KOPT-K1 (cell line): ENCODE results near the gene LCN2.

Source experiments
- H3K27ac ChIP-seq: fragments of 200-600 bp; sonication (generic); 2 replicates; pipeline ENCODE4 v1.5.1; 2016; ENCODE audit warnings: antibody characterized with exemption, mild to moderate bottlenecking, low read depth, low read length; ENCODE audit not compliant: poor library complexity, severe bottlenecking
- H3K36me3 ChIP-seq: fragments of 200-600 bp; sonication (generic); 2 replicates; pipeline ENCODE4 v1.5.1; 2017; ENCODE audit warnings: antibody characterized with exemption, mild to moderate bottlenecking, low read length, moderate library complexity; ENCODE audit not compliant: insufficient read depth
- H3K9me3 ChIP-seq: fragments of 200-600 bp; sonication (generic); 2 replicates; pipeline ENCODE4 v1.5.1; 2017; ENCODE audit warnings: antibody characterized with exemption, low read length, mild to moderate bottlenecking; ENCODE audit not compliant: insufficient read depth, poor library complexity, severe bottlenecking

The LCN2 gene

DNA sequence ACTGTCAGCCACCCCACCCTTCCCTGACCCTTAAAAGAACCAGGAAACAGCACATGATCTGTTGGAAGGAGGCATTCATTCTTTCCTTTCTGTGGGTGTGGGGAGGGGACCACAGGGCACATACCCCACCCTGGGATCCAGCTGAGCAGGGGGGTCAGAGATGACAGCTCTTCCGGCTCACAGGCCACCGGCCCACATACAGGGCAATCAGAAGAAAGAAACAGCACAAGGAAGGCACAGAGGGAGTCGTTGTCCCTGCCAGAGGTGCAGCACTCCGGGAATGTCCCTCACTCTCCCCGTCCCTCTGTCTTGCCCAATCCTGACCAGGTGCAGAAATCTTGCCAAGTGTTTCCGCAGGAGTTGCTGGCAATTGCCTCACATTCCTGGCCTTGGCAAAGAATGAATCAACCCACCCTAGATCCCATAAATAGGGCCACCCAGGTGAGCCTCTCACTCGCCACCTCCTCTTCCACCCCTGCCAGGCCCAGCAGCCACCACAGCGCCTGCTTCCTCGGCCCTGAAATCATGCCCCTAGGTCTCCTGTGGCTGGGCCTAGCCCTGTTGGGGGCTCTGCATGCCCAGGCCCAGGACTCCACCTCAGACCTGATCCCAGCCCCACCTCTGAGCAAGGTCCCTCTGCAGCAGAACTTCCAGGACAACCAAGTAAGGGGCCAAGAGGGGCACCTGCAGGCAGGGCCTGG is at the start of gene LCN2:
Gene LCN2 (plus strand): TSS at position 453 of the 701 bp plus-strand sequence. CDS start 73 bp downstream, at position 526.
- H3K9me3 ChIP-seq, result no peaks in the 10 kb centered on the region
- H3K27ac ChIP-seq, result no peak within 1 kb of the TSS
- H3K36me3 ChIP-seq, result no peaks in the 10 kb centered on the region

- H3K9me3 ChIP-seq, result no peaks in the 10 kb centered on the region
- peaks cover 64% of the 10 kb centered on the region for H3K36me3 ChIP-seq
- H3K27ac ChIP-seq, result peak overlapping the region; percentile 99
Observed at GRCh38 chr9:128099932-128100491, 49.2 kb upstream of the LCN2 start.

- Histone ChIP-seq H3K27ac (peak overlapping the region; percentile 99), H3K9me3 (no peaks in the 10 kb centered on the region), H3K36me3 (peaks cover 65% of the 10 kb centered on the region)
Observed at GRCh38 chr9:128100581-128100980, 48.7 kb upstream of the LCN2 start.

DNA sequence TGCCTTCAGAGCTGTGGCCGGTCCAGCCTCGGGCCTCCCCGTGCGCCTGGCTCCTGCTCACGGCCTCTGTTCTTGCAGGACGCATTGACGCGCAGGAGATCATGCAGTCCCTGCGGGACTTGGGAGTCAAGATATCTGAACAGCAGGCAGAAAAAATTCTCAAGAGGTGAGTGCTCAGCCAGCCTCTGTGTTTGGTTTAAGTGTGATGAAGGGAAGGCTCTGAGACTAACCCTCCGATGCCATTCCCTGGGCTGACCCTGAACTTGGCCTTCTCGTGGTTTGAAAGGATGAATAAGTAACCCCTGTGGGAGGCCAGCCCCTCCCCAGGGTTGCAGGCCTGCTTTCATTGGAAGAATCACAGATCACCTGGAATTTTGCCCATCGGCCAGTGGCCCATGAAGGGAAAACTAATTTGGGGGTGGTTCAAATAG is 48.0 kb upstream of the LCN2 start:
- peaks cover 71% of the 10 kb centered on the region for H3K36me3 ChIP-seq
- H3K9me3 ChIP-seq, result no peaks in the 10 kb centered on the region
- peak overlapping the region; percentile 99 for H3K27ac ChIP-seq

DNA sequence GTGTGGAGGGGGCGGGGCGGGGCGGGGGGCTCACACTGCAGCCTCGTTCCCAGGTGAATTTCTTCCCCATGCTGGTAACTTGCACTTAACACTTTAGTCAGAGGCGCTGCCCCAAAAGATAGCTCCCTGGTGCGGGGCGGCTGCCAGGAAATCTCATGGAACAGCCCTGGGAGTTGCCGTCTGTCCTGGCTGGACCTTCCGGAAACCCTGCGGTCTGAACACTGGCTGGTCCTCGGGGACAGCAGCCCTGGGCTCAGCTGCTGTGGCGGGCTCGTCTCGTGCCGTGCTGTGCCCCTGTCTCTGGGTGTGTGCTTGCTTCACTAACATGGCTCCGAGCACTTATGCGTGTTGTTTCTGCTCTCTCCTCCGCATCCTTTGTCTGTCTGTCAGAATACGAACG is 47.6 kb upstream of the LCN2 start:
- Histone ChIP-seq H3K36me3 (peaks cover 71% of the 10 kb centered on the region), H3K27ac (peak overlapping the region; percentile 99), H3K9me3 (no peaks in the 10 kb centered on the region)

- Histone ChIP-seq H3K27ac (peak overlapping the region; percentile 99), H3K9me3 (no peaks in the 10 kb centered on the region), H3K36me3 (peaks cover 71% of the 10 kb centered on the region)
Observed at GRCh38 chr9:128102196-128102595, 47.1 kb upstream of the LCN2 start.

DNA sequence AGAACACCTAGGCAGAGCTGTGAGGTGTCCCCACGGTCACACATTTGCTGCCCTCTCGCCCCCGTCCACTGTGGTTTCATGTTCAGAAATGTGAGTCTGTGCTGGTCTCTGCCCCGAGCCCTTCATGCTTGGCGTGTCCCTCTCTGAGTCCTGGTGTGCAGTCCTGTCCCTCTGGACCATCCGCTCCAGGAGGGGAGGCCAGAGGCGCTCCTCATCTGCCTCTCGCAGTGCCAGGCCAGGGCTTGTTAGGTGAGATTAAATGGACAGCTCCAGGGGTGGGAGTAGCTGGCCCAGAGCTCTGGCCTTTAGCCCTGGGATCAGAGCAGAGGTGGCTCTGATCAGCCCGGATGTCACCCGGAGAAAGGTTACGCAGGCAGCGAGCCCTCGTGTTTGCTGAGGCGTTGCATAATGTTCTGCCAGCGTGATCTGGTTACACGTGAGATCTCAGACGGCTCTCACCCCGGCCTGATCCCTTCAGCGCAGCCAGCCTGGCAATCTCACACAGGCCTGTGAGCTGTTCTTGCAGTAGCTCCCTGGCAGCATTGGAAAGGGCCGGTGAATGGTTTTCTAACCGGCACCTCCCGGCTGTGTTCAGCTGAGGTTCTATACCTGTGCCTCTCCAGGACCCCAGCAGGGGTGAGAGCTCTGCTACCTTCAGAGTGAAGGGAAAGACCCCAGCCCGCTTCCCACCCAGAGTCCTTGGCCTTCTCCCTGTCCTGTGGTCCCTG is 46.2 kb upstream of the LCN2 start:
- peaks cover 75% of the 10 kb centered on the region for H3K36me3 ChIP-seq
- peak overlapping the region; percentile 99 for H3K27ac ChIP-seq
- H3K9me3 ChIP-seq, result no peaks in the 10 kb centered on the region

DNA sequence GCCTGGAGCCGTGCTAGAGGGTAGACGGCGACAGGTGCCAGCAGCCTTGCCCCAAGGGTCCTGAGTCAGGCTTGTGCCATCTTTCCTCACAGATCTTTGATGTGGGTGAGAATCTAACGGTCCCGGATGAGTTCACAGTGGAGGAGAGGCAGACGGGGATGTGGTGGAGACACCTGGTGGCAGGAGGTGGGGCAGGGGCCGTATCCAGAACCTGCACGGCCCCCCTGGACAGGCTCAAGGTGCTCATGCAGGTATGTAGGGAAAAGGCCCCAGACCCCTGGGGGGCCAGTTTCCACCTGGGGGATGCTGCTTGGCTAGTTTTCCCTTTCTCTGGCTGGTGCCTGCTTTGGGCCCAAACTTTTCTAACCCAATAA is 45.7 kb upstream of the LCN2 start:
- peaks cover 80% of the 10 kb centered on the region for H3K36me3 ChIP-seq
- no peaks in the 10 kb centered on the region for H3K9me3 ChIP-seq
- H3K27ac ChIP-seq, result peak overlapping the region; percentile 99

- Histone ChIP-seq H3K36me3 (peaks cover 86% of the 10 kb centered on the region), H3K27ac (peak overlapping the region; percentile 99), H3K9me3 (no peaks in the 10 kb centered on the region)
Observed at GRCh38 chr9:128104171-128104618, 45.1 kb upstream of the LCN2 start.

GRCh38 chr9:128105538-128106175 is 43.6 kb upstream of the LCN2 start:
- peaks cover 83% of the 10 kb centered on the region for H3K36me3 ChIP-seq
- peak overlapping the region; percentile 79 for H3K27ac ChIP-seq
- no peaks in the 10 kb centered on the region for H3K9me3 ChIP-seq

DNA sequence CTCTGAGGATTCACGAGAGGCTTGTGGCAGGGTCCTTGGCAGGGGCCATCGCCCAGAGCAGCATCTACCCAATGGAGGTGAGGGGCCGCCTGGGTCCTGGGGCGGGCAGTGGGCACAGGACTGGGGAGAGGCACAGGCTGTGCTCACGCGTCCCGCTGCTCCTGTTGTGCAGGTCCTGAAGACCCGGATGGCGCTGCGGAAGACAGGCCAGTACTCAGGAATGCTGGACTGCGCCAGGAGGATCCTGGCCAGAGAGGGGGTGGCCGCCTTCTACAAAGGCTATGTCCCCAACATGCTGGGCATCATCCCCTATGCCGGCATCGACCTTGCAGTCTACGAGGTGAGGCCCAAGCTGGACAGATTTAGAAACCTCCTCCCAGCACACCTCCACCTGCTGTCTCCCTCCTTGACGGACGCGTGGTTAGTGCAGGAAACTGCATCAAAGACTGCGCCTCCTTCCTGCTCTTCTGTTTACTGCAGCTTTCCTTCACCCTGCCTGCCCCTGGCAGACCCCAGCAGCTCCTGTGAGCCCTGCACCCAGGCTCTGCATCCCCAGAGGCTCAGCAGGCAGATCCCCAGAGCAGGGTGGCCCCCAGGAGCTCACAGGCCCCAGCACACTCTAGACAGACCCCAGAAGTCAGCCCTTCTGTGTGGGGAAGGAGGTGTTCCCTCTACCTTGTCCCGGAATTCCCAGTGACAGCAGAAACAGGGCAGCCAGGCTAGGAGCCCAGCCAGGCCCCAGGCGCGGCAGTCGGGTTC is 42.9 kb upstream of the LCN2 start:
- Histone ChIP-seq H3K27ac (peak overlapping the region; percentile 79), H3K9me3 (no peaks in the 10 kb centered on the region), H3K36me3 (peaks cover 83% of the 10 kb centered on the region)

GRCh38 chr9:128106940-128107467 is 42.2 kb upstream of the LCN2 start:
- Histone ChIP-seq H3K9me3 (no peaks in the 10 kb centered on the region), H3K27ac (peak overlapping the region; percentile 79), H3K36me3 (peaks cover 82% of the 10 kb centered on the region)

- Histone ChIP-seq H3K9me3 (no peaks in the 10 kb centered on the region), H3K36me3 (peaks cover 79% of the 10 kb centered on the region), H3K27ac (peak overlapping the region; percentile 79)
Observed at GRCh38 chr9:128107468-128108268, 41.6 kb upstream of the LCN2 start.
